Esophagus (tissue), 2 donors: Measurements from ENCODE around the gene PLA2G12B. TPM values are rescaled to one million over a fixed set of nuclear protein-coding genes. Genes with fewer than 3 reads are reported as not detected.

Experiments
- H3K27ac ChIP-seq, 2 donors: one replicate each; pipeline ENCODE4 v1.5.1; 2013; ENCODE audit warnings: low read depth in 2 of 2, mild to moderate bottlenecking in 2 of 2, inconsistent platforms in 1 of 2, low read length in 1 of 2, moderate library complexity in 1 of 2
- H3K27me3 ChIP-seq, 2 donors: one replicate each; pipeline ENCODE4 v1.6.1; 2013; ENCODE audit warnings: low read length in 2 of 2, control low read depth in 1 of 2, mild to moderate bottlenecking in 1 of 2; ENCODE audit not compliant: insufficient read depth in 2 of 2, control insufficient read depth in 1 of 2
- H3K36me3 ChIP-seq, 2 donors: one replicate each; pipeline ENCODE4 v1.6.1; 2013; ENCODE audit warnings: low read length in 1 of 2; ENCODE audit not compliant: control insufficient read depth in 2 of 2, insufficient read depth in 2 of 2
- H3K4me1 ChIP-seq, 2 donors: one replicate each; pipeline ENCODE4 v1.6.1; 2013; ENCODE audit warnings: low read length in 1 of 2; ENCODE audit not compliant: control insufficient read depth in 2 of 2, insufficient read depth in 2 of 2
- H3K4me3 ChIP-seq, 2 donors: one replicate each; pipeline ENCODE4 v1.5.1; 2013; ENCODE audit warnings: low read length in 2 of 2, mild to moderate bottlenecking in 2 of 2, low read depth in 1 of 2, moderate library complexity in 1 of 2
- H3K9me3 ChIP-seq, 2 donors: one replicate each; pipeline ENCODE4 v1.6.1; 2013; ENCODE audit warnings: mild to moderate bottlenecking in 2 of 2, low read depth in 1 of 2, low read length in 1 of 2, moderate library complexity in 1 of 2; ENCODE audit not compliant: control insufficient read depth in 2 of 2, insufficient read depth in 1 of 2
- WGBS, 2 donors: extraction: QIAGEN DNeasy Blood & Tissue Kit; methylation state at CpG; one replicate each; pipeline ENCODE4 v1.1.7; 2013; 5-methylcytosine and 5-hydroxymethylcytosine counted together
- polyA plus RNA-seq, 2 donors: library from polyadenylated mRNA; stranded (reverse); fragments of 200-250 nt; gene quantifications; one replicate each; pipeline ENCODE4 v1.2.3, GENCODE V29; 2013
- donor health status: healthy with polysubstance abuse.
- donor health status: Bipolar disorder and iron deficiency.

The PLA2G12B gene
- polyA plus RNA-seq, 2 donors = not detected

- no peaks in the 10 kb centered on the region for H3K4me1 ChIP-seq
- H3K4me3 ChIP-seq = no peak overlapping the region
- H3K36me3 ChIP-seq = no peaks in the 10 kb centered on the region
- no peaks in the 10 kb centered on the region for H3K27me3 ChIP-seq
- no peak overlapping the region for H3K27ac ChIP-seq
- H3K9me3 ChIP-seq = no peaks in the 10 kb centered on the region
- WGBS, 2 donors = 87 to 96% methylated on average over 1 of the region's 1 CpG
Measured at GRCh38 chr10:72946963-72947362, 7.6 kb downstream of the PLA2G12B start.

GRCh38 chr10:72943498-72944234 is 10.9 kb downstream of the PLA2G12B start:
- no peak overlapping the region for H3K27ac ChIP-seq
- H3K4me3 ChIP-seq = no peak overlapping the region
- H3K36me3 ChIP-seq = no peaks in the 10 kb centered on the region
- WGBS, 2 donors = 68% methylated on average over 2 of the region's 2 CpGs
- H3K27me3 ChIP-seq = no peaks in the 10 kb centered on the region
- no peaks in the 10 kb centered on the region for H3K4me1 ChIP-seq
- H3K9me3 ChIP-seq = no peaks in the 10 kb centered on the region

GRCh38 chr10:72935361-72935760 is 19.2 kb downstream of the PLA2G12B start:
- Histone ChIP-seq H3K36me3 (no peaks in the 10 kb centered on the region), H3K4me1 (no peaks in the 10 kb centered on the region)
- WGBS, 2 donors = 91 to 94% methylated on average over 6 of the region's 6 CpGs

GRCh38 chr10:72932259-72933015 is 22.2 kb downstream of the PLA2G12B start:
- no peaks in the 10 kb centered on the region for H3K27me3 ChIP-seq
- no peak overlapping the region for H3K4me3 ChIP-seq
- no peaks in the 10 kb centered on the region for H3K9me3 ChIP-seq
- H3K27ac ChIP-seq = no peak overlapping the region
- no peaks in the 10 kb centered on the region for H3K4me1 ChIP-seq
- no peaks in the 10 kb centered on the region for H3K36me3 ChIP-seq
- WGBS, 2 donors = 89 to 91% methylated on average over 20 of the region's 20 CpGs

More at GRCh38 chr10:72935361-72935760, 19.2 kb downstream of the PLA2G12B start:
- H3K27ac ChIP-seq = no peak overlapping the region
- H3K9me3 ChIP-seq = no peaks in the 10 kb centered on the region
- no peaks in the 10 kb centered on the region for H3K27me3 ChIP-seq
- H3K4me3 ChIP-seq = no peak overlapping the region

GRCh38 chr10:72930276-72930675 is 24.3 kb downstream of the PLA2G12B start:
- Histone ChIP-seq H3K4me1 (no peaks in the 10 kb centered on the region), H3K36me3 (no peaks in the 10 kb centered on the region), H3K27me3 (no peaks in the 10 kb centered on the region), H3K27ac (no peak overlapping the region), H3K9me3 (no peaks in the 10 kb centered on the region), H3K4me3 (no peak overlapping the region)
- 81 to 84% methylated on average over 2 of the region's 2 CpGs for WGBS, 2 donors

GRCh38 chr10:72928798-72929197 is 25.8 kb downstream of the PLA2G12B start:
- no peak overlapping the region for H3K4me3 ChIP-seq
- 85 to 95% methylated on average over 5 of the region's 5 CpGs for WGBS, 2 donors
- H3K9me3 ChIP-seq = no peaks in the 10 kb centered on the region
- no peaks in the 10 kb centered on the region for H3K4me1 ChIP-seq
- H3K27me3 ChIP-seq = no peaks in the 10 kb centered on the region
- H3K27ac ChIP-seq = no peak overlapping the region
- H3K36me3 ChIP-seq = no peaks in the 10 kb centered on the region

GRCh38 chr10:72927485-72927884 is 27.1 kb downstream of the PLA2G12B start:
- Histone ChIP-seq H3K27me3 (no peaks in the 10 kb centered on the region), H3K4me1 (no peaks in the 10 kb centered on the region), H3K9me3 (no peaks in the 10 kb centered on the region), H3K36me3 (no peaks in the 10 kb centered on the region), H3K4me3 (no peak overlapping the region), H3K27ac (no peak overlapping the region)
- WGBS, 2 donors = 69 to 72% methylated on average over 5 of the region's 5 CpGs

- Histone ChIP-seq H3K9me3 (no peaks in the 10 kb centered on the region), H3K4me1 (no peaks in the 10 kb centered on the region), H3K27ac (no peak overlapping the region), H3K27me3 (no peaks in the 10 kb centered on the region), H3K4me3 (no peak overlapping the region), H3K36me3 (no peaks in the 10 kb centered on the region)
- 87 to 92% methylated on average over 3 of the region's 3 CpGs for WGBS, 2 donors
Measured at GRCh38 chr10:72925951-72926465, 28.6 kb downstream of the PLA2G12B start.

- Histone ChIP-seq H3K9me3 (no peaks in the 10 kb centered on the region), H3K4me3 (no peak overlapping the region), H3K4me1 (no peaks in the 10 kb centered on the region), H3K27ac (no peak overlapping the region), H3K27me3 (no peaks in the 10 kb centered on the region), H3K36me3 (no peaks in the 10 kb centered on the region)
- 95 to 96% methylated on average over 13 of the region's 13 CpGs for WGBS, 2 donors
Measured at GRCh38 chr10:72924351-72924750, 30.3 kb downstream of the PLA2G12B start.
